SK-N-MC (cell line): ENCODE results near the gene NOTCH4.
"Not testable (repeated sequence)": the region's sequence is repeated elsewhere in the genome, so short reads cannot be mapped to it uniquely, and the experiment has no call there.

ENCODE experiments used
- EZH2 ChIP-seq: fragments of 200-600 bp; sonication (generic); IDR thresholded peaks from one replicate; pipeline ENCODE4 v1.6.1; 2017; ENCODE audit warnings: antibody characterized with exemption
- FOXP2 ChIP-seq: optimal IDR thresholded peaks from 2 replicates; pipeline ENCODE3; 2011; ENCODE audit warnings: mild to moderate bottlenecking, moderate library complexity; ENCODE audit not compliant: insufficient read depth; ENCODE audit errors: extremely low read length, control extremely low read depth
- POLR2AphosphoS5 ChIP-seq: IDR thresholded peaks from 2 replicates; pipeline ENCODE4 v1.6.1; 2012; ENCODE audit warnings: mild to moderate bottlenecking, low read depth, low read length, borderline replicate concordance

GRCh38 chr6:32186151-32186840 is 37.6 kb downstream of the NOTCH4 start:
- not testable (repeated sequence) for TF ChIP-seq EZH2, FOXP2, POLR2AphosphoS5
